H1 (cell line): ENCODE data around the gene FBXO7. TPM values are rescaled to one million over a fixed set of nuclear protein-coding genes. Genes with fewer than 3 reads are reported as not detected.

ENCODE experiments used
- CTCF ChIA-PET: fragments of 300-600 bp; sonication (Branson Sonifier 250); formaldehyde crosslinking; loops from one replicate; lab custom pipeline; 2021; ENCODE audit not compliant: partially characterized antibody; lab: Charles Lee
- POLR2A ChIA-PET: fragments of 300-600 bp; sonication (Branson Sonifier 250); formaldehyde crosslinking; loops from one replicate; lab custom pipeline; 2021; ENCODE audit warnings: inconsistent platforms; ENCODE audit not compliant: partially characterized antibody; lab: Charles Lee
- DNase-seq, 2 experiments: peaks; one replicate each; pipeline versions ENCODE4 v3.0.0 to v3.0.0-alpha.2; 2010 to 2022; ENCODE audit warnings: low spot score in 2 of 2, low read depth in 1 of 2, mixed read lengths in 1 of 2
- FAIRE-seq: peaks from 2 replicates; lab custom pipeline; 2011; peaks lifted over from hg19 to GRCh38; lab: Jason Lieb, UNC
- H2AFZ ChIP-seq: 2 replicates; pipeline ENCODE4 v1.8.1; 2012; ENCODE audit warnings: low read length, inconsistent platforms
- H2AK5ac ChIP-seq: 2 replicates; pipeline ENCODE4 v1.6.1; 2013; ENCODE audit warnings: low read depth, low read length
- H2BK120ac ChIP-seq: replicated peaks from 2 replicates; pipeline ENCODE3; 2013; ENCODE audit warnings: low read depth, low read length, inconsistent platforms
- H2BK12ac ChIP-seq: 2 replicates; pipeline ENCODE4 v1.6.1; 2013; ENCODE audit warnings: low read depth, low read length
- H2BK15ac ChIP-seq: 2 replicates; pipeline ENCODE4 v1.6.1; 2013; ENCODE audit warnings: low read length
- H2BK20ac ChIP-seq: 2 replicates; pipeline ENCODE4 v1.6.1; 2013; ENCODE audit warnings: low read length
- H2BK5ac ChIP-seq: 2 replicates; pipeline ENCODE4 v1.6.1; 2013; ENCODE audit warnings: low read depth, low read length
- H3K14ac ChIP-seq: 2 replicates; pipeline ENCODE4 v1.6.1; 2013; ENCODE audit warnings: inconsistent platforms; ENCODE audit not compliant: insufficient read length
- H3K18ac ChIP-seq: 2 replicates; pipeline ENCODE4 v1.6.1; 2013; ENCODE audit warnings: low read length; ENCODE audit errors: extremely low read depth
- H3K23ac ChIP-seq: 2 replicates; pipeline ENCODE4 v1.6.1; 2013; ENCODE audit warnings: inconsistent platforms; ENCODE audit not compliant: insufficient read length
- H3K23me2 ChIP-seq: 2 replicates; pipeline ENCODE4 v1.6.1; 2013; ENCODE audit warnings: low read depth, low read length
- H3K27ac ChIP-seq: 2 replicates; pipeline ENCODE4 v1.6.1; 2011; ENCODE audit warnings: low read depth, low read length, inconsistent platforms
- H3K27me3 ChIP-seq, 4 experiments: replicated peaks in 1 of 4; 1 replicate in 1 of 4; 2 replicates in 3 of 4; pipeline versions ENCODE4 v1.6.1 to v1.8.1; 2011 to 2013; ENCODE audit warnings: low read length in 3 of 4, mild to moderate bottlenecking in 3 of 4, inconsistent platforms in 2 of 4, mixed read lengths in 2 of 4, moderate library complexity in 1 of 4; ENCODE audit not compliant: control insufficient read depth in 3 of 4, insufficient read depth in 3 of 4; ENCODE audit errors: extremely low read depth in 1 of 4
- H3K36me3 ChIP-seq, 4 experiments: 2 replicates each; pipeline versions ENCODE4 v1.6.1 to v1.8.1; 2011 to 2013; ENCODE audit warnings: mild to moderate bottlenecking in 4 of 4, low read length in 3 of 4, moderate library complexity in 2 of 4, control low read depth in 1 of 4, inconsistent platforms in 1 of 4; ENCODE audit not compliant: insufficient read depth in 4 of 4, control insufficient read depth in 2 of 4
- H3K4ac ChIP-seq: replicated peaks from 2 replicates; pipeline ENCODE3; 2013; ENCODE audit warnings: low read length, low read depth, mixed read lengths, inconsistent platforms; ENCODE audit not compliant: insufficient read length
- H3K4me1 ChIP-seq, 4 experiments: replicated peaks in 1 of 4; 1 replicate in 1 of 4; 2 replicates in 3 of 4; pipeline versions ENCODE4 v1.6.1 to v1.8.1; 2011 to 2013; ENCODE audit warnings: low read length in 3 of 4, inconsistent platforms in 2 of 4, mixed read lengths in 1 of 4; ENCODE audit not compliant: insufficient read depth in 4 of 4, control insufficient read depth in 3 of 4
- H3K4me2 ChIP-seq, 2 experiments: 2 replicates each; pipeline versions ENCODE4 v1.6.1 to v1.8.1; 2011 to 2013; ENCODE audit warnings: low read depth in 2 of 2, low read length in 2 of 2, control low read depth in 1 of 2, inconsistent platforms in 1 of 2, mild to moderate bottlenecking in 1 of 2; ENCODE audit not compliant: insufficient read depth in 1 of 2
- H3K4me3 ChIP-seq, 4 experiments: fragments of 200-600, 300-600 bp in 1 of 4; sonication (generic), shearing (Covaris generic), sonication (Bioruptor Twin) in 1 of 4; 2 replicates each; pipeline versions ENCODE4 v1.5.1 to v1.8.1; 2011 to 2016; ENCODE audit warnings: low read length in 4 of 4, low read depth in 3 of 4, control low read depth in 2 of 4, inconsistent platforms in 2 of 4, mild to moderate bottlenecking in 2 of 4, mixed read lengths in 1 of 4, moderate library complexity in 1 of 4; ENCODE audit not compliant: insufficient read depth in 2 of 4; ENCODE audit errors: extremely low read depth in 1 of 4
- H3K56ac ChIP-seq: replicated peaks from 2 replicates; pipeline ENCODE3; 2013; ENCODE audit warnings: low read depth, mild to moderate bottlenecking, mixed read lengths, low read length, inconsistent platforms; ENCODE audit not compliant: insufficient read length
- H3K79me1 ChIP-seq: 2 replicates; pipeline ENCODE4 v1.6.1; 2013; ENCODE audit warnings: low read depth, low read length, control low read depth
- H3K79me2 ChIP-seq, 2 experiments: 2 replicates each; pipeline versions ENCODE4 v1.6.1 to v1.8.1; 2012 to 2013; ENCODE audit warnings: low read length in 2 of 2, mild to moderate bottlenecking in 2 of 2, inconsistent platforms in 1 of 2; ENCODE audit not compliant: insufficient read depth in 2 of 2, control insufficient read depth in 1 of 2
- H3K9ac ChIP-seq, 4 experiments: replicated peaks in 1 of 4; 1 replicate in 1 of 4; 2 replicates in 3 of 4; pipeline versions ENCODE4 v1.6.1 to v1.8.1; 2011 to 2013; ENCODE audit warnings: low read depth in 3 of 4, low read length in 3 of 4, control low read depth in 2 of 4, mild to moderate bottlenecking in 2 of 4, moderate library complexity in 2 of 4, inconsistent platforms in 1 of 4; ENCODE audit errors: extremely low read depth in 1 of 4
- H3K9me3 ChIP-seq, 2 experiments: 2 replicates each; pipeline versions ENCODE4 v1.6.1 to v1.8.1; 2012 to 2013; ENCODE audit warnings: mild to moderate bottlenecking in 2 of 2, moderate library complexity in 2 of 2, control low read depth in 1 of 2, inconsistent platforms in 1 of 2, low read depth in 1 of 2, low read length in 1 of 2, mixed read lengths in 1 of 2; ENCODE audit not compliant: insufficient read depth in 2 of 2
- H4K20me1 ChIP-seq, 2 experiments: replicated peaks in 1 of 2; 2 replicates each; pipeline versions ENCODE3 to v1.8.1; 2011 to 2013; ENCODE audit warnings: inconsistent platforms in 2 of 2, low read length in 2 of 2, mild to moderate bottlenecking in 1 of 2; ENCODE audit not compliant: insufficient read depth in 2 of 2, control insufficient read depth in 1 of 2
- H4K5ac ChIP-seq: 2 replicates; pipeline ENCODE4 v1.6.1; 2013; ENCODE audit warnings: low read length, low read depth, mixed read lengths, inconsistent platforms; ENCODE audit not compliant: insufficient read length
- H4K8ac ChIP-seq: 2 replicates; pipeline ENCODE4 v1.8.0; 2013; ENCODE audit warnings: mild to moderate bottlenecking, moderate library complexity, low read length, inconsistent platforms; ENCODE audit not compliant: insufficient read depth; ENCODE audit errors: extremely low read depth
- H4K91ac ChIP-seq: replicated peaks from 2 replicates; pipeline ENCODE3; 2013; ENCODE audit warnings: low read length, mixed read lengths, inconsistent platforms; ENCODE audit not compliant: insufficient read length
- ASH2L ChIP-seq: fragments of 200-600, 300-600 bp; sonication (generic); IDR thresholded peaks from one replicate; pipeline ENCODE4 v1.7.1; 2017; ENCODE audit warnings: low read length
- BACH1 ChIP-seq: IDR thresholded peaks from 2 replicates; pipeline ENCODE4 v1.6.1; 2012; ENCODE audit warnings: low read length, improper control_type of control experiment
- CREB1 ChIP-seq: IDR thresholded peaks from 2 replicates; pipeline ENCODE4 v1.6.1; 2012; ENCODE audit warnings: inconsistent platforms
- E2F6 ChIP-seq: IDR thresholded peaks from 2 replicates; pipeline ENCODE4 v1.6.1; 2012; ENCODE audit warnings: inconsistent platforms
- EP300 ChIP-seq, 2 experiments: IDR thresholded peaks; 1 replicate in 1 of 2; 2 replicates in 1 of 2; pipeline ENCODE4 v1.6.1; 2011 to 2012; ENCODE audit warnings: low read depth in 2 of 2, low read length in 2 of 2, mild to moderate bottlenecking in 2 of 2, borderline replicate concordance in 1 of 2, inconsistent platforms in 1 of 2, moderate library complexity in 1 of 2
- HDAC2 ChIP-seq, 2 experiments: fragments of 300-600 bp in 1 of 2; sonication (generic) in 1 of 2; IDR thresholded peaks; 2 replicates each; pipeline ENCODE4 v1.6.1; 2011 to 2012; ENCODE audit warnings: low read depth in 2 of 2, low read length in 2 of 2, mild to moderate bottlenecking in 2 of 2, moderate library complexity in 2 of 2, borderline replicate concordance in 1 of 2, inconsistent platforms in 1 of 2
- RAD21 ChIP-seq, 2 experiments: IDR thresholded peaks in 1 of 2; conservative IDR thresholded peaks in 1 of 2; 2 replicates each; pipeline ENCODE4 v1.6.1; 2011; ENCODE audit warnings: low read depth in 2 of 2, low read length in 2 of 2, improper control_type of control experiment in 1 of 2, inconsistent platforms in 1 of 2, mild to moderate bottlenecking in 1 of 2, moderate library complexity in 1 of 2
- RNF2 ChIP-seq: fragments of 200-900, 300-1000 bp; sonication (generic); IDR thresholded peaks from 2 replicates; pipeline ENCODE4 v1.7.1; 2016; ENCODE audit warnings: borderline replicate concordance, low read depth, mild to moderate bottlenecking, antibody characterized with exemption, low read length; ENCODE audit not compliant: poor library complexity, severe bottlenecking; ENCODE audit errors: missing control alignments
- SIX5 ChIP-seq: IDR thresholded peaks from 2 replicates; pipeline ENCODE4 v1.6.1; 2011; ENCODE audit warnings: mild to moderate bottlenecking, low read depth, low read length
- TAF1 ChIP-seq: IDR thresholded peaks from 2 replicates; pipeline ENCODE4 v1.6.1; 2011; ENCODE audit warnings: mild to moderate bottlenecking, low read depth, low read length
- TBP ChIP-seq: IDR thresholded peaks from 2 replicates; pipeline ENCODE4 v1.6.1; 2011; ENCODE audit warnings: low read depth, low read length, improper control_type of control experiment
- WGBS, 2 experiments: shearing (Covaris generic) in 1 of 2; methylation state at CpG; one replicate each; pipeline versions ENCODE4 v1.1.6 to v1.1.7; 2013 to 2015; ENCODE audit warnings: low lambda C conversion rate in 2 of 2, mixed read lengths in 2 of 2, inconsistent platforms in 1 of 2, low coverage in 1 of 2, missing lambda C conversion rate in 1 of 2; ENCODE audit not compliant: insufficient replicate concordance in 2 of 2, insufficient coverage in 1 of 2, insufficient read length in 1 of 2; ENCODE audit errors: extremely low coverage in 1 of 2, missing lambda C conversion rate in 1 of 2; 5-methylcytosine and 5-hydroxymethylcytosine counted together
- polyA plus RNA-seq, 7 experiments: library from polyadenylated mRNA; depleted of rRNA in 3 of 7; stranded (reverse) in 5 of 7; unstranded in 2 of 7; fragments of >200 nt in 5 of 7; fragments of 200-250 nt in 2 of 7; gene quantifications; 1 replicate in 5 of 7; 2 replicates in 1 of 7; 4 replicates in 1 of 7; pipeline versions ENCODE4 v1.2.1 to v1.2.3, GENCODE V29; 2011 to 2013; ENCODE audit warnings: missing spikeins in 2 of 7, mixed read lengths in 2 of 7
- total RNA-seq: library from RNA; stranded (reverse); fragmentation: NEBNext Ultra II Directional; extraction: Animal tissue kit (Norgen Biotek cat#: 25700); gene quantifications from 2 replicates; pipeline ENCODE4 v1.2.1, GENCODE V29; 2021

The FBXO7 gene
- total and polyA plus RNA-seq, 2 of the 8 experiments (the other 6 are each of a cell fraction or from before 2014, with no cell fraction given) = 62.7 to 76.1 TPM

- no peak for FAIRE-seq
- Histone ChIP-seq H2BK120ac (peak overlapping the region; percentile 38), H3K56ac (peak overlapping the region; percentile 52), H3K36me3 (no peaks in the 10 kb centered on the region; a peak in 1 of 8 replicates), H3K18ac (peak overlapping the region; percentile 62; the same call in 1 of the 2 replicates), H2BK20ac (no peak overlapping the region), H4K8ac (no peak overlapping the region), H3K4me3 (peak overlapping the region; percentile 66 to 89 (median 77)), H3K27me3 (no peaks in the 10 kb centered on the region), H3K27ac (no peak overlapping the region), H4K5ac (peak overlapping the region; percentile 60), H4K91ac (peak overlapping the region; percentile 55), H2BK12ac (no peak overlapping the region), H2BK5ac (peak overlapping the region; percentile 73; the same call in 1 of the 2 replicates), H3K23ac (no peak overlapping the region), H3K4ac (peak overlapping the region; percentile 59), H3K14ac (peak overlapping the region; percentile 81), H3K79me1 (0 out of 2 replicates have a peak, but pooled peaks cover 2% of the 10 kb centered on the region), H3K9ac (peak overlapping the region; percentile 43 to 77 (median 58)), H2BK15ac (no peak overlapping the region), H3K79me2 (peaks cover 4 to 48% of the 10 kb centered on the region in 2 experiments; a peak in 3 of 4 replicates), H2AFZ (peak overlapping the region; percentile 63), H3K4me2 (peak overlapping the region; percentile 75 to 77), H2AK5ac (no peak overlapping the region), H4K20me1 (peaks cover 3 to 6% of the 10 kb centered on the region in 2 experiments), H3K23me2 (peaks cover 3% of the 10 kb centered on the region), H3K9me3 (no peaks in the 10 kb centered on the region), H3K4me1 (peaks cover 0 to 3% (median under 1%) of the 10 kb centered on the region in 4 experiments; a peak in 2 of 7 replicates)
- peak in 1 of 2 experiments; percentile 45 for DNase-seq
- POLR2A ChIA-PET = interaction anchor here (0.8 to 3.5 kb wide), 4 partner anchors 11 to 152 kb away, joined by 3 to 11 read pairs (median 4); partner anchors contain the start of gene RTCB
- WGBS, 2 experiments = 1% methylated on average over 17 of the region's 17 CpGs; no CpG with 5 or more reads in 1 of the 2 experiments
- CTCF ChIA-PET = interaction anchor here (0.6 to 1.6 kb wide), 4 partner anchors 53 to 1870 kb away, joined by 3 read pairs; no protein-coding TSS in a partner anchor
- TF ChIP-seq SIX5 (no peak), EP300 (IDR thresholded peaks at IDR 0.05; ENCODE audit: borderline replicate concordance in 1 of 2, low read depth in 2 of 2, low read length in 2 of 2) (no peak), TBP (no peak), HDAC2 (IDR thresholded peaks at IDR 0.05; ENCODE audit: borderline replicate concordance in 1 of 2, low read depth in 2 of 2, low read length in 2 of 2) (no peak), RAD21 (IDR thresholded peaks at IDR 0.05 in 1 of 2, conservative IDR thresholded peaks at IDR 0.05 in 1 of 2; ENCODE audit: low read depth in 2 of 2, low read length in 2 of 2) (no peak), E2F6 (no peak), CREB1 (no peak), TAF1 (0 out of 2 replicates have a peak, but pooled peaks have one; percentile 18), ASH2L (peak; percentile 2), BACH1 (no peak), RNF2 (no peak)
These were observed 928 bp downstream of the FBXO7 start for GRCh38 chr22:32475468-32476010.
